SK-N-SH (cell line): ENCODE data around the gene ABCA1. TPM values are rescaled to one million over a fixed set of nuclear protein-coding genes. Genes with fewer than 3 reads are reported as not detected.

Experiments
- CTCF ChIA-PET: fragments of 300-600, 350-600 bp; formaldehyde crosslinking; extraction: SDS; loops from one replicate; lab custom pipeline; 2021; lab: Yijun Ruan, JAX
- POLR2A ChIA-PET: fragments of 350-600 bp; sonication (Branson Sonifier 250); formaldehyde crosslinking; extraction: SDS; loops from one replicate; lab custom pipeline; 2020; ENCODE audit warnings: antibody characterized with exemption, inconsistent platforms; lab: Yijun Ruan, JAX
- DNase-seq: peaks from one replicate; pipeline ENCODE4 v3.0.0; 2012
- H2AFZ ChIP-seq: fragments of 200-600 bp; sonication (generic); 2 replicates; pipeline ENCODE4 v1.8.1; 2016; ENCODE audit warnings: antibody characterized with exemption, mild to moderate bottlenecking, low read depth
- H3F3A ChIP-seq: fragments of 200-600 bp; sonication (generic); replicated peaks from 2 replicates; pipeline ENCODE3; 2016; ENCODE audit warnings: antibody characterized with exemption, mild to moderate bottlenecking; ENCODE audit not compliant: insufficient read depth
- H3K27ac ChIP-seq, 2 experiments: fragments of 200-500 bp in 1 of 2; fragments of 200-600 bp in 1 of 2; sonication (Bioruptor generic) in 1 of 2; sonication (generic), shearing (Covaris generic) in 1 of 2; 2 replicates each; pipeline versions ENCODE4 v1.5.1 to v1.6.1; 2014 to 2016; ENCODE audit warnings: low read depth in 2 of 2, inconsistent platforms in 1 of 2, low read length in 1 of 2, mild to moderate bottlenecking in 1 of 2, mixed read lengths in 1 of 2
- H3K27me3 ChIP-seq: fragments of 200-600 bp; sonication (generic), shearing (Covaris generic); 2 replicates; pipeline ENCODE4 v1.6.1; 2016; ENCODE audit warnings: mixed run types; ENCODE audit not compliant: insufficient read depth
- H3K36me3 ChIP-seq, 2 experiments: fragments of 200-500 bp in 1 of 2; fragments of 200-600 bp in 1 of 2; sonication (Bioruptor generic) in 1 of 2; sonication (generic) in 1 of 2; replicated peaks in 1 of 2; 2 replicates each; pipeline versions ENCODE3 to v1.5.1; 2014 to 2016; ENCODE audit warnings: low read length in 1 of 2, mild to moderate bottlenecking in 1 of 2; ENCODE audit not compliant: insufficient read depth in 2 of 2, control insufficient read depth in 1 of 2
- H3K4me1 ChIP-seq, 2 experiments: fragments of 200-500 bp in 1 of 2; fragments of 200-600 bp in 1 of 2; sonication (Bioruptor generic) in 1 of 2; sonication (generic), shearing (Covaris generic) in 1 of 2; 2 replicates each; pipeline versions ENCODE4 v1.5.1 to v1.6.1; 2014 to 2016; ENCODE audit warnings: low read depth in 1 of 2, low read length in 1 of 2, mixed run types in 1 of 2; ENCODE audit not compliant: insufficient read depth in 2 of 2, control insufficient read depth in 1 of 2
- H3K4me2 ChIP-seq: fragments of 200-600 bp; sonication (generic), shearing (Covaris generic); 2 replicates; pipeline ENCODE4 v1.6.1; 2017; ENCODE audit warnings: mixed run types
- H3K4me3 ChIP-seq, 2 experiments: fragments of 200-500 bp in 1 of 2; fragments of 200-600 bp in 1 of 2; sonication (Bioruptor generic) in 1 of 2; sonication (generic), shearing (Covaris generic) in 1 of 2; 2 replicates each; pipeline versions ENCODE4 v1.5.1 to v1.8.1; 2014 to 2016; ENCODE audit warnings: low read depth in 2 of 2, inconsistent platforms in 1 of 2, low read length in 1 of 2, mild to moderate bottlenecking in 1 of 2, mixed read lengths in 1 of 2, moderate library complexity in 1 of 2
- H3K79me2 ChIP-seq: fragments of 200-600 bp; sonication (generic); 2 replicates; pipeline ENCODE4 v1.8.1; 2017; ENCODE audit warnings: mild to moderate bottlenecking; ENCODE audit not compliant: insufficient read depth
- H3K9ac ChIP-seq: fragments of 200-600 bp; sonication (generic); 2 replicates; pipeline ENCODE4 v1.6.1; 2017; ENCODE audit warnings: mixed run types
- H3K9me2 ChIP-seq: fragments of 200-600 bp; sonication (generic); 2 replicates; pipeline ENCODE4 v1.6.1; 2017; ENCODE audit warnings: mixed run types
- H3K9me3 ChIP-seq: fragments of 200-600 bp; sonication (generic); 2 replicates; pipeline ENCODE4 v1.6.1; 2017; ENCODE audit warnings: mixed run types, mild to moderate bottlenecking, moderate library complexity
- H4K20me1 ChIP-seq: fragments of 200-600 bp; sonication (generic); 2 replicates; pipeline ENCODE4 v1.6.1; 2017; ENCODE audit warnings: mild to moderate bottlenecking, mixed run types; ENCODE audit not compliant: insufficient read depth
- ELF1 ChIP-seq: IDR thresholded peaks from 2 replicates; pipeline ENCODE4 v1.4.0; 2012
- EP300 ChIP-seq, 2 experiments: IDR thresholded peaks; 2 replicates each; pipeline versions ENCODE4 v1.4.0 to v1.6.1; 2012; ENCODE audit warnings: borderline replicate concordance in 1 of 2, low read depth in 1 of 2, low read length in 1 of 2
- EZH2phosphoT487 ChIP-seq: fragments of 200-600 bp; sonication (generic); IDR thresholded peaks from 2 replicates; pipeline ENCODE4 v1.6.1; 2017; ENCODE audit warnings: low read depth, mixed run types, mild to moderate bottlenecking, antibody characterized with exemption, moderate library complexity, borderline replicate concordance
- FOSL2 ChIP-seq: IDR thresholded peaks from 2 replicates; pipeline ENCODE4 v1.4.0; 2012; ENCODE audit warnings: low read depth, mild to moderate bottlenecking, moderate library complexity, borderline replicate concordance
- FOXJ3 ChIP-seq: sonication (generic); formaldehyde crosslinking; IDR thresholded peaks from 2 replicates; pipeline ENCODE4 v1.5.1; 2020; ENCODE audit warnings: mild to moderate bottlenecking, missing genetic modification reagents
- GATA2 ChIP-seq: sonication (generic); formaldehyde crosslinking; IDR thresholded peaks from 2 replicates; pipeline ENCODE4 v1.5.0; 2020; ENCODE audit warnings: mild to moderate bottlenecking, missing genetic modification reagents
- JUND ChIP-seq: IDR thresholded peaks from 2 replicates; pipeline ENCODE4 v1.4.0; 2012
- NRF1 ChIP-seq: IDR thresholded peaks from 2 replicates; pipeline ENCODE4 v1.6.1; 2012; ENCODE audit warnings: low read depth, mild to moderate bottlenecking, low read length
- RAD21 ChIP-seq: IDR thresholded peaks from 2 replicates; pipeline ENCODE4 v1.6.1; 2012; ENCODE audit warnings: mild to moderate bottlenecking, low read length
- REST ChIP-seq: IDR thresholded peaks from 2 replicates; pipeline ENCODE4 v1.6.1; 2012; ENCODE audit warnings: mild to moderate bottlenecking, low read depth, low read length, moderate library complexity
- RFX5 ChIP-seq: IDR thresholded peaks from 2 replicates; pipeline ENCODE4 v1.6.1; 2012; ENCODE audit warnings: mild to moderate bottlenecking, improper control_type of control experiment, low read length
- RXRA ChIP-seq: IDR thresholded peaks from 2 replicates; pipeline ENCODE4 v1.4.0; 2012; ENCODE audit warnings: low read depth, mild to moderate bottlenecking, borderline replicate concordance
- SIN3A ChIP-seq: IDR thresholded peaks from 2 replicates; pipeline ENCODE4 v1.6.1; 2012; ENCODE audit warnings: low read depth, mild to moderate bottlenecking, low read length, moderate library complexity, borderline replicate concordance
- SMC3 ChIP-seq: IDR thresholded peaks from 2 replicates; pipeline ENCODE4 v1.6.1; 2012; ENCODE audit warnings: low read depth, low read length, improper control_type of control experiment
- TCF12 ChIP-seq: IDR thresholded peaks from 2 replicates; pipeline ENCODE4 v1.4.0; 2012
- TEAD4 ChIP-seq: IDR thresholded peaks from 2 replicates; pipeline ENCODE4 v1.4.0; 2012; ENCODE audit warnings: mild to moderate bottlenecking, borderline replicate concordance; ENCODE audit not compliant: insufficient read depth
- YY1 ChIP-seq: IDR thresholded peaks from 2 replicates; pipeline ENCODE4 v1.4.0; 2012; ENCODE audit warnings: low read depth, mild to moderate bottlenecking
- WGBS: methylation state at CpG from one replicate; pipeline ENCODE4 v1.1.6; 2017; ENCODE audit warnings: low lambda C conversion rate; 5-methylcytosine and 5-hydroxymethylcytosine counted together
- polyA plus RNA-seq, 3 experiments: library from polyadenylated mRNA; depleted of rRNA; stranded (reverse); fragments of >200 nt; gene quantifications; 2 replicates each; pipeline ENCODE4 v1.2.3, GENCODE V29; 2012
- TF ChIP-seq, protein P1 (sequence below): IDR thresholded peaks from 2 replicates; pipeline ENCODE4 v1.4.0; 2012; ENCODE audit warnings: low read depth
- TF ChIP-seq, protein P2 (sequence below): IDR thresholded peaks from 2 replicates; pipeline ENCODE4; 2012
- TF ChIP-seq, protein P3 (sequence below): fragments of 150-350 bp; IDR thresholded peaks from 2 replicates; pipeline ENCODE4 v1.6.1; 2017; ENCODE audit warnings: antibody characterized with exemption, low read length, low read depth, borderline replicate concordance

ABCA1 gene
- polyA plus RNA-seq, 1 of the 3 experiments (the other 2 are of a cell fraction): 5.3 TPM

- H3K36me3 ChIP-seq: peaks cover 0 to 10% of the 10 kb centered on the region in 2 experiments
- no peaks in the 10 kb centered on the region; a peak in 1 of 4 replicates for H3K4me1 ChIP-seq
- no peaks in the 10 kb centered on the region for H3K9me2 ChIP-seq
- POLR2A ChIA-PET: no interaction called here
- H3K9me3 ChIP-seq: no peaks in the 10 kb centered on the region
- DNase-seq: no peak
- 89% methylated on average over 1 of the region's 1 CpG for WGBS
- CTCF ChIA-PET: interaction anchor here (3.4 kb wide), 1 partner anchor 9 kb away, joined by 24 read pairs; no protein-coding TSS in a partner anchor
- TF ChIP-seq, protein P1, sequence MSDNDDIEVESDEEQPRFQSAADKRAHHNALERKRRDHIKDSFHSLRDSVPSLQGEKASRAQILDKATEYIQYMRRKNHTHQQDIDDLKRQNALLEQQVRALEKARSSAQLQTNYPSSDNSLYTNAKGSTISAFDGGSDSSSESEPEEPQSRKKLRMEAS: no peak
- TF ChIP-seq JUND (no peak), GATA2 (no peak), RAD21 (no peak), RXRA (no peak), FOSL2 (no peak), TCF12 (no peak), REST (no peak), TEAD4 (no peak), EP300 (IDR thresholded peaks at IDR 0.05; ENCODE audit: borderline replicate concordance in 1 of 2, low read depth in 1 of 2, low read length in 1 of 2) (no peak), RFX5 (no peak), SMC3 (no peak), EZH2phosphoT487 (no peak), SIN3A (no peak), ELF1 (no peak), NRF1 (no peak), YY1 (no peak), FOXJ3 (CRISPR knock-in tag) (no peak)
- TF ChIP-seq, protein P2, sequence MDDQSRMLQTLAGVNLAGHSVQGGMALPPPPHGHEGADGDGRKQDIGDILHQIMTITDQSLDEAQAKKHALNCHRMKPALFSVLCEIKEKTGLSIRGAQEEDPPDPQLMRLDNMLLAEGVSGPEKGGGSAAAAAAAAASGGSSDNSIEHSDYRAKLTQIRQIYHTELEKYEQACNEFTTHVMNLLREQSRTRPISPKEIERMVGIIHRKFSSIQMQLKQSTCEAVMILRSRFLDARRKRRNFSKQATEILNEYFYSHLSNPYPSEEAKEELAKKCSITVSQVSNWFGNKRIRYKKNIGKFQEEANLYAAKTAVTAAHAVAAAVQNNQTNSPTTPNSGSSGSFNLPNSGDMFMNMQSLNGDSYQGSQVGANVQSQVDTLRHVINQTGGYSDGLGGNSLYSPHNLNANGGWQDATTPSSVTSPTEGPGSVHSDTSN: no peak
- TF ChIP-seq, protein P3, sequence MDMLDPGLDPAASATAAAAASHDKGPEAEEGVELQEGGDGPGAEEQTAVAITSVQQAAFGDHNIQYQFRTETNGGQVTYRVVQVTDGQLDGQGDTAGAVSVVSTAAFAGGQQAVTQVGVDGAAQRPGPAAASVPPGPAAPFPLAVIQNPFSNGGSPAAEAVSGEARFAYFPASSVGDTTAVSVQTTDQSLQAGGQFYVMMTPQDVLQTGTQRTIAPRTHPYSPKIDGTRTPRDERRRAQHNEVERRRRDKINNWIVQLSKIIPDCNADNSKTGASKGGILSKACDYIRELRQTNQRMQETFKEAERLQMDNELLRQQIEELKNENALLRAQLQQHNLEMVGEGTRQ: no peak
- no peak overlapping the region for H3K27ac ChIP-seq
- no peak overlapping the region for H3K9ac ChIP-seq
- H3K4me3 ChIP-seq: no peak overlapping the region
- peaks cover 3% of the 10 kb centered on the region for H3F3A ChIP-seq
- no peaks in the 10 kb centered on the region for H3K79me2 ChIP-seq
- no peaks in the 10 kb centered on the region for H4K20me1 ChIP-seq
- no peak overlapping the region for H3K4me2 ChIP-seq
- H2AFZ ChIP-seq: no peak overlapping the region
- no peaks in the 10 kb centered on the region for H3K27me3 ChIP-seq
These were observed 73.3 kb downstream of the ABCA1 start for GRCh38 chr9:104854613-104855012.
